Brain pericyte (primary cell): ENCODE data around the gene NUFIP2.
"Not testable (repeated sequence)": the region's sequence is repeated elsewhere in the genome, so short reads cannot be mapped to it uniquely, and the experiment has no call there.

ENCODE experiments used
- DNase-seq: peaks from one replicate; pipeline ENCODE4 v3.0.0-alpha.2; 2012; ENCODE audit warnings: low read depth, low spot score

The NUFIP2 gene

GRCh38 chr17:29279397-29280070 is 14.4 kb downstream of the NUFIP2 start:
- DNase-seq: no peak

- no peak for DNase-seq
Measured at GRCh38 chr17:29278692-29279091, 15.3 kb downstream of the NUFIP2 start.

GRCh38 chr17:29273924-29274323 is 20.0 kb downstream of the NUFIP2 start:
- DNase-seq: no peak

GRCh38 chr17:29271980-29272379 is 22.0 kb downstream of the NUFIP2 start:
- not testable (repeated sequence) for DNase-seq

- no peak for DNase-seq
Measured at GRCh38 chr17:29263916-29264315, 30.0 kb downstream of the NUFIP2 start.

- no peak for DNase-seq
Measured at GRCh38 chr17:29257756-29258155, 36.2 kb downstream of the NUFIP2 start.

DNA sequence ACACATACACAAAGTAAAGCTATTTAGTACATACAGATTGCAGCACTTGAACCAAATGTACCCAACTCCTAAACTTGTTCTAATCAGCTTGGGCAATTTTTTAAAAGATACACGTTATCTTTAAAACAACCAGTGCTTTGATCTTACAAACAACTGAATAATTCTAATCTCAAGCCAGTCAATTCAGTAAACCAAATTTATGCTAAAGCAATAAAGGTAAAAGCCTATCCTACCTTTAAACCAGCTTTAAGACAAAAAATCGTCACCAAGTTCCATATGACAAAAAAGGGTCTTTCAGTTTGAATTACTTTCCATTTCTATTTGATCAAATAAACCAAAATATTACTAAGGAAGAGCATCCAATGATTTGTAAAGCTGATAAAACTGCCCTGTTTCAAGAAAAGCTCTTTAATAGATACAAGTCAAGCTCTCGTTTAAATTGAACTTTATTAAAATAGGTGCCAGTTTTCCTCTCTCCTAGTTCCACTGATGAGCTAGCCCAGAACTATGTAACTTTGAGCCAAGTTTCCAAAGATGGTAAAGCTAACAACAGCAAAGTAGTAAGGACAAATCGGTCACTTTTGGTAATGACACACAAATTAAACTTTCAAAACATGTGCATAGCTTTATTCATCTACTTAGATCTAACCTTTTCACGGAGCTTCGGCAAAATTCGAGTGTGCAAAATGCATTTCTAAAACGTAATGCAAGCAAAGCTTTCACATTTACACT is 37.0 kb downstream of the NUFIP2 start:
- no peak for DNase-seq

DNA sequence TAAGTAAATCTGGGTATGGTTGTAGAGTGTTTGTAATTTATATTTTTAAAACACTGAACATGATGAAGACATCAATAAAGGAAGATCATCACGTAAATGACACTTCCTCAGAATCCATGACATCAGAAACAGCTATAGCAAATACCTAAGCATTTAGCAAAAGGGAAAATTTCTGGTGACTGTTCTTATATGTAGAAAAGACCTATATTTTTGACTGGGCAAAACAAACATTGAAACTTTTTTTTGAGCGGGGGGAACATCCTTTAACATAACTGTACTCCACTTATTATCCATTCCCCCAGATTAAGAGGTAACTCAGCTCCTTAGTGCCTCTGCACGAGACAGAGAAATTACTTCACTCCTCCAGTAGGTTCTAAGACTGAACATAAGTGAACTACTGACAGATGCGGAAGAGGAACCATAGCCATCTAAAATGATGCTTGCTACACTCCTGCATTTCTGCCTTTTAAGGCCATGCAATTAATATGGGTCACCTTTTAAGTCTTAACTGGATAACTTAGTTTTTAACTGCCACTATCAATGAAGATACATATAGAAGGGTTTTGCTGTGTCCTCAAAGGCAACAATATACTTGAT is 37.9 kb downstream of the NUFIP2 start:
- DNase-seq: no peak

DNA sequence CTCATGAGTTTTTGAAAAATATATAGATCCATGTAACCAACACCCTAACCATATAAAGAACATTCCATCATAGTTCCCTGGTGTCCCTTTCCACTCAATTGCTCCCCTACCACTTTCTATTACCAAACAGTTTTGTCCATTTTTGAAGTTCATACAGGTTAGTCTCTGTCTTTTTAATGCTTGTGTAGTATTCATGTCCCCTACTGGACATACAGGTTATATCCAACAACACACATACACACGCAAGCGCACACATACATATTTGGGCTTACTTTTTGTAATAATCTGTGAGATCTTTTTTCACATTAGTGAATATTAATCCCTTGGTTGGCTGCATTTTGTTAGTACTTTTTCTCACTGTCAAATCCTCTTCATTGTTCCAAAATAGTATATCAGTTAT is 40.9 kb downstream of the NUFIP2 start:
- DNase-seq: no peak

DNA sequence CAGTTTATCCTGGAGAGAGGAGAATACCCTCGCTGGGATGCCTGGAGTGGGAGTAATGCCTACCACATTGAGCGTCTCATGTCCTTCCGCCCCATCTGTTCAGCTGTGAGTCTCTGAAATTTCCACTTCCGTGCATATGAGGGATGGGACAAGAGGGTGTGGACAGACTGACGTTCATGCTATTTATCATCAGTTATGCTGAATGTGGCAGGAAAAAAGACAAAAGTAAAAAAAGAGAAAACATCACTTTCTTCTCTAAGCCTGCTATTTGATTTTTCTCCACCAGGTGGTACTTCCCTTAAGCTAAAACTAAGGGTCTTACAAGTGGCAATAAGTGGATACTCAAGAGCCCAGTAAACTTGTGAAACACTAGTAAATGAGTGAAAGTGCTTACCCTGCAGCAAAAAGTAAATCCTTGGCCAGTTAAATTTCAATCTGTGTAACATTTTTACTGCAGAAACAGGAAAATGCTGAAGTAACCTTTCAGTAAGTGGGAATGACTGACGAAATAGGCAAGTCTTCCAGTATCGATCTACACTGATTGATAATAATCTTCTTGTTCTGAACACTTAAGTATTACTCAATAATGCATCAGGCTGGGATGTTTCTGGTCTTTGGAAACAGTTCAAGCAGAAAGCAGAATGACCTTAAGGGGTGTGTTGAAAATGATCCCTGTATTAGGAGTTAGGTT is 41.7 kb downstream of the NUFIP2 start:
- no peak for DNase-seq

GRCh38 chr17:29251184-29251583 is 42.8 kb downstream of the NUFIP2 start:
- DNase-seq: no peak

GRCh38 chr17:29250666-29251065 is 43.3 kb downstream of the NUFIP2 start:
- DNase-seq: no peak

GRCh38 chr17:29248845-29249244 is 45.1 kb downstream of the NUFIP2 start:
- no peak for DNase-seq

DNA sequence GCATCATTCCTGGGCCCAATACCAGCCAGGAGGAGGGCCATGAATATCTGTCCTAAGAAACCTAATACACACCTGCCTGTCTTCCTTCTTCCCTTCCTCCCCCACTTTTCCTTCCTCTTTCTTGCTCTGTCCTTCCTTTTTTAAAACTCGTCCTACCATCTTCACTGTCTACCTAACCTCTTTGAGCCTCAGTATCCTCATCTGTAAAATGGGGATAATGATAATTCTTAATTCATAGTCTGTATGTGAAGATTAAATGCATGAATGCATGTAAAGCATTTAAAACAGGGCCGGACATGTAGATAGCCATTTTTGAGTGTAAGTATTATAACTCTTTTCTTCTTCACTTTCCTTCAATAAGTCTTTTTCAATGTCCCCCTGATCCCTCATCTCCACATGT is 46.7 kb downstream of the NUFIP2 start:
- no peak for DNase-seq

DNA sequence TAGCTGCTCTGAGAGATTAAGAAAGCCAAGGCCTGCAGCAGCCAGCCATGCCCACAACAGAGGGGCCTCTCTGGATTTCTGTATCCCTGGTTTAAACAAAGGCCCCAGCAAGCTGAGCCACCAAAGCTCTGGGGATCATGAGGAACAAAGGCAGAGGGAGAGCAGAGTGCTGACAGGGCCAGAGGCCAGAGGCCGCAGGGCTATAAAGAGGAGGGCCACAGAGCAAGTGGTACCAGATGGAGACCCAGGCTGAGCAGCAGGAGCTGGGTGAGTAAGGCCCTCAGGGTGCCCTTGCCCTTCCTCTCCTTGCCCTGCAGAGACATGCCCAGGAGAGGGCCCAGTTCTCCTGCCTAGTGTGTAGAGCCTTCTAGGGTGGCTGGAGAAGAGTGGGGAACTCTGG is 47.3 kb downstream of the NUFIP2 start, which contains the start of gene CRYBA1:
CRYBA1 (plus strand) TSS at position 232 of the 400 bp plus-strand sequence; CDS start at position 237, 5 bp downstream.
- DNase-seq: no peak

DNA sequence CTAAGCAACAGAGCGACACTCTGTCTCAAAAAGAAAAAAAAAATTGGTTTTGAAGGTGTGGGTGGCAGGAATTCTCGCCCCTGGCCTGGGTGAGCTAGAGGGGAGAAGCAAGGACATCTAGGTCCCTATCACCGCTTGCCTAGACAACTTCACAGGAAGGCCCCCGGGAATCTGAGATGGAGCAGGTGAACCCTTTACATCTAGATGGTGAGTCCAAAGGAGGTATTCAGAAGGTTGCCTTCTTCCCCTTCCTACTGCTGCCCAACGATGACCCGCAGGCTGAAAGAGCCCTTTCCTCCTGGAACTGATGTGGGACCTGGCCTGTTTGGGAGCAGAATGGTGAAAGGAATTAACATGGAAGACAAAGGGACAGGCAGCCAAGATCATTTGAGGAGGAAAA is 48.5 kb downstream of the NUFIP2 start:
- DNase-seq: no peak

GRCh38 chr17:29243792-29244191 is 50.2 kb downstream of the NUFIP2 start:
- DNase-seq: no peak

DNA sequence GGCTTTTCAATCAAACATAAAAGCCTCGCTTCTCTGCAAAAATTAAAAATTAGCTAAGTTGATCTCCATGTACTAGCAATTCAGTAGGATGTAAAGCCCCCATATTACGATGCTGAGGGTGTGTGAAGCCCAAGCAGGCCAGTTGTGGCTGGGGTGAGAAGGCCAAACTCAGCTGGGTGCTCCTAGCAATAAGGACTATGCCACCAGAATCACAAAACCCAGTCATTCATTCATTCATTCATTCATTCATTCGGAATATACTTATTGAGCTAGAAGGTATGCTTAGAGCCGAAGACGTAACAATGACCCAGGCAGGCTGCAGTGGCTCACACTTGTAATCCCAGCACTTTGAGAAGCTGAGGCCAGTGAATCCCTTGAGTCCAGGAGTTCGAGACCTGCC is 51.2 kb downstream of the NUFIP2 start:
- DNase-seq: no peak

GRCh38 chr17:29242051-29242450 is 51.9 kb downstream of the NUFIP2 start:
- no peak for DNase-seq

DNA sequence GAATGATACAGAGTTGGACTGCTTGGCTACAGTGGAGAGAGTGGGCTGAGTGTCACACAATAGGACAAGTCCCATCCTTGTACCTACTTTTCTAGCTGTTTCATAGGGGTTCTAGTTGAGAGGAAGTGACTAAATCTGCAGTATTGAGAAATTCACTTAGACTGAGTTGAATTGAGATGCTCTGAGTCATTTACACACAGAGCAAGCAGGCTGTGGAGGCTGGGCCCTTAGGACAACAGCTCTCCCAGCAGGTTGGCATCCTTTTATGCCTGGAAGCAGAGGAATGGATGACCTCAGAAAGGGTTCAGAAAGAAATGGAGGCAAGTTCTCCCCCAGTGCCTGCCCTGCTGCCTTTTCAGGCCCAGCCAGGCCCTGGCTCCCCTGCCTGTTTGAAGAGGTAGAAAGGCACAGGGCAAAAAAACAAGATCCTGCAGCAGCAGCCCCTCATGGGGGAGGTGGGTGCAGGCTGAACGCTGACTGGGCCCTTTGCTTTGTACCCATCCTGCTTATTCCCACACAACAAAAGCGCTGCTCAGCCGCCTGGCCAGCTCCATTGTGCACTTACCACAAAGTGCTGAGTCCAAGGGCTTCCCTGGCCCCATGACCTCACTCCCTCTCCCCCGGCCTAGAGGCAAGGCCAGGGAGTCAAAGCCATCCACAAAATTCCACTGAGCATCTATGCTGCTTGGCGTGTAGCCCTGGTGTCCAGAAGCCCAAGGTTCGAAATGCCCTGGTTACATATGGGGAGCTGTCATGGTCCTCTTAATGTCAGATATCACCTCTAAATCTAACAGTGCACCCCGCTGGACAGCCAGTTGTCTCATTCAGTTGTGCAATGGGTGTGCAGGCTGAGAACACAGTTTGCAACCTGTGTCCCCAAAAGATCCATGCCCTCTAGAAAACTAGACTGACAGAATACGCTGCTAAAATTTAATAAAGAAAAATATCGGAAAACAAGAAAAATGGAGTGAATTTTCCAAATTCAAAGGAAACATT is 52.7 kb downstream of the NUFIP2 start:
- peak; percentile 91 for DNase-seq

DNA sequence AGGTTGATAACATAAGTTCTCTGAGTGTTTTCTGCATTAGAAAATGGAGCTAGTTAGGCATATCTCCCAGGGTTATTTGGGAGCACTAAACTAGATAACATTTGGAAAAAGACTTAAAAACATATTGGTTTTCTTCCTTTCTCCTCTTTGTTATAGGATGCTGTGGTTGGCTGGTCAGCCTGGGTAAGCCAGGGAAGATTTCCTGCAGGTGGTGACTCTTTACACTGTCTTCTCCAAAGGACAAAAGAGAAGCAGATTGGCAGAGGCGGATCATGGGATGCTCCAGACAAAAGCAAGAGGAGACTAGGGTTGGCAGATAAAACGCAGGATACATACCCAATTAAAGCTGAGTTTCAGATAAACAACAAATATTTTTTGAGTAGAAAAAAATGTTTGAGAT is 53.5 kb downstream of the NUFIP2 start:
- no peak for DNase-seq
